Transverse colon (tissue), 4 donors: Measurements from ENCODE around the gene DLL1. TPM values are rescaled to one million over a fixed set of nuclear protein-coding genes. Genes with fewer than 3 reads are reported as not detected.

Source experiments
- DNase-seq: peaks from one replicate; pipeline ENCODE4 v3.0.0-alpha.2; 2019
- H3K27ac ChIP-seq, 4 donors: fragments of 200-600 bp; sonication (generic); 2 replicates each; pipeline ENCODE4 v1.5.1; 2016 to 2018; ENCODE audit warnings: inconsistent platforms in 4 of 4
- H3K27me3 ChIP-seq: fragments of 200-600 bp; sonication (generic); 2 replicates; pipeline ENCODE4 v1.5.1; 2017; ENCODE audit warnings: inconsistent platforms
- H3K36me3 ChIP-seq, 4 donors: fragments of 200-600 bp; sonication (generic); 2 replicates each; pipeline ENCODE4 v1.5.1; 2017 to 2019; ENCODE audit warnings: inconsistent platforms in 4 of 4
- H3K4me1 ChIP-seq, 4 donors: fragments of 200-600 bp; sonication (generic); 2 replicates each; pipeline ENCODE4 v1.5.1; 2017 to 2020; ENCODE audit warnings: inconsistent platforms in 4 of 4
- H3K4me3 ChIP-seq, 4 donors: fragments of 200-600 bp; sonication (generic); 1 replicate in 1 of 4; 2 replicates in 3 of 4; pipeline versions ENCODE4 v1.5.1 to v1.6.1; 2017 to 2019; ENCODE audit warnings: inconsistent platforms in 4 of 4
- H3K9me3 ChIP-seq, 2 donors: fragments of 200-600 bp; sonication (generic); 2 replicates each; pipeline ENCODE4 v1.5.1; 2017 to 2019; ENCODE audit warnings: inconsistent platforms in 2 of 2
- EP300 ChIP-seq: sonication (generic); formaldehyde crosslinking; IDR thresholded peaks from one replicate; pipeline ENCODE4 v1.6.1; 2017; ENCODE audit warnings: antibody characterized with exemption, low read depth
- POLR2A ChIP-seq: fragments of 450-650 bp; IDR thresholded peaks from one replicate; pipeline ENCODE4 v1.6.1; 2016; ENCODE audit warnings: antibody characterized with exemption, mild to moderate bottlenecking, moderate library complexity
- POLR2AphosphoS5 ChIP-seq, 3 donors: sonication (generic); formaldehyde crosslinking; IDR thresholded peaks; one replicate each; pipeline ENCODE4 v1.6.1; 2016; ENCODE audit warnings: antibody characterized with exemption in 3 of 3
- WGBS, 2 donors: methylation state at CpG; one replicate each; pipeline ENCODE4 v1.1.5; 2018; ENCODE audit warnings: low coverage in 1 of 2; 5-methylcytosine and 5-hydroxymethylcytosine counted together
- in situ Hi-C, 4 donors: fragments of 200-750 bp; cut with MboI; loops; one replicate each; pipeline versions ENCODE4 v1.15.0 to v1.15.1; 2017; ENCODE audit warnings: low sequenced_read_pairs in 3 of 4, low pct_ligation_motif_present in 1 of 4, low pct_unique_long_range_greater_than_20kb in 1 of 4
- intact Hi-C: fragments of 100-400 bp; cut with DNase I; formaldehyde crosslinking; loops from one replicate; pipeline ENCODE4 v1.15.1; 2023; ENCODE audit warnings: low total_unique reads
- total RNA-seq, 4 donors: library from RNA; depleted of rRNA; stranded (reverse); fragments of >200 nt; gene quantifications; one replicate each; pipeline ENCODE4 v1.1.0, GENCODE V29; 2016
- TF ChIP-seq, protein P1 (sequence below), 5 experiments: fragments of 200-600 bp in 3 of 5; fragments of 450-650 bp in 2 of 5; sonication (generic) in 3 of 5; IDR thresholded peaks; 1 replicate in 2 of 5; 2 replicates in 3 of 5; pipeline ENCODE4 v1.5.1; 2016 to 2017; ENCODE audit warnings: antibody characterized with exemption in 5 of 5, inconsistent platforms in 3 of 5, mild to moderate bottlenecking in 2 of 5, moderate library complexity in 1 of 5

DLL1 gene
- total RNA-seq, 4 donors from 2014 or later = 15.0 to 46.2 (median 25.9) TPM

DNA sequence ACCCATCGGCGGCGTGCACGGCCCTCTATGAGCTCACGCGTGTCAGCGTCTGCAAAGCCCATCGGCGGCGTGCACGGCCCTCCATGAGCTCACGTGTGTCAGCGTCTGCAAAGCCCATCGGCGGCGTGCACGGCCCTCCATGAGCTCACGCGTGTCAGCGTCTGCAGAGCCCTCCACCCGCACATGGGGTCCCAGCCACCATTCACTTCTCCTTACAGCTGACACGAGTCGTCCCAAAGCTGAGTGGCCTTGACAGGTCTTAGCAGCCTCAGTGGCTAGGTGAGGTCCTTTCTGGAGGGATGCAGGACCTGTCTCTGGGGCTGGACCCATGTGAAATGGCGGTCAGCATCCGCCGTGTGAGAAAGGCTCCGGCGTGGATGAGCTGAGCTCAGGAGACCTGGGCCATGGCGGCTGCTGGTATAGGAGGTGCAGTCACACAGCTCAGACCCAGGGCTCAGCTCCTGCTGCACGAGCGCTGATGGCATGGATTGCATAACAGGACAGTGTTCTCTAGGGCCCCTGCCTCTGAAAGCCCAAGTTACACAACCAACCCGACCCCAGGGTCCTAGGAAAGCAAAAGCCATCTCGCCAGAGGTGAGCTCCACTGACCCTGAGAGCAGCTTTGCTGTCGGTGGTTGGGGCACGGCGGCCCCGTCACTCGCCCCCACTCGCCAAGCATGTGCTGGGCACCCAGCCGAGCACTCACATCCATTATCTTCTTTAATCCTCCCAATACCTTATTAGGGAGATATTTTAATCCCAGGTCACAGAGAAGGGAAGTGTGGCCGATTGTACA lies 38.9 kb downstream of the DLL1 start:
- in situ Hi-C loops (no loop called here), intact Hi-C loops (no loop called here)
- WGBS, 2 donors = 95 to 96% methylated on average over 11 to 41 of the region's 41 CpGs

DNA sequence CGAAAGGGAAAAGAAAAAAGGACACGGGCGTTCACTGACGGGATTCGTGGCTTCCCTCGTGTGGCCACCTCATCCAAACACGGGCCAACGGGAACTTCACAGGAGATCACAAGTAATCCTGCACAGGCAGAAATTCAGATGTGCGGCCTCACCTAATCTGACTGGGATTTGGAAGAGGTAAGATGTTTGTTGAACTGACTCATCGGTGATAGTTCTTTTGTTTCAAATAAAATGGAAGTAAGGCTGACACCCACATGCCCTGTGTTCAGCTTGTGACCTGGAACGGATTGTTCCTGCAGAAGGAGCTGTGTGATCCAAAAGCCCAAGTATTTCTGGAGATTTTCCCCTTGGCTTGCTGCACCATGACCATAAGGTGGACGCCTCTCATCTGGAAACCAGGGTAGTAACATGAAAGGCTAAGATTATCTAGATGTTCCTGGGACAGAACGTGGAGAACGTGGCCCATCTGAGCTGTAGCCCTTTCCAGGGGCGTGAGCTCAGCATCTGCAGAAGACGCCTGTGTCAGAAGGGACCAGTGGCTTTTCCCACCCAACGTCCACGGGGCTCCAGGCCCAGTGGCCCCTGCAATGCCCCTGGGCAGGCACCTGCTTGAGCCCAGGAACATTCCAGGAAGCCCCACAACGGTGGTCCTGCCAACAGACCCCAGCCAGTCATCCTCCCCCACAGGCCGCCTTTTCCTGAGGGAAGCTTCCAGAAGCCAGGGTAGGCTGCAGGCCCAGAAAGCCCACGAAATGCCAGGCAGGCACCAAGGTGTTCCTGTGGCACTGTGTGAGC lies 39.7 kb downstream of the DLL1 start:
- H3K9me3 ChIP-seq = no peaks in the 10 kb centered on the region

More for the DNA sequence above, 38.9 kb downstream of the DLL1 start:
- no peaks in the 10 kb centered on the region for H3K36me3 ChIP-seq
- TF ChIP-seq, protein P1, sequence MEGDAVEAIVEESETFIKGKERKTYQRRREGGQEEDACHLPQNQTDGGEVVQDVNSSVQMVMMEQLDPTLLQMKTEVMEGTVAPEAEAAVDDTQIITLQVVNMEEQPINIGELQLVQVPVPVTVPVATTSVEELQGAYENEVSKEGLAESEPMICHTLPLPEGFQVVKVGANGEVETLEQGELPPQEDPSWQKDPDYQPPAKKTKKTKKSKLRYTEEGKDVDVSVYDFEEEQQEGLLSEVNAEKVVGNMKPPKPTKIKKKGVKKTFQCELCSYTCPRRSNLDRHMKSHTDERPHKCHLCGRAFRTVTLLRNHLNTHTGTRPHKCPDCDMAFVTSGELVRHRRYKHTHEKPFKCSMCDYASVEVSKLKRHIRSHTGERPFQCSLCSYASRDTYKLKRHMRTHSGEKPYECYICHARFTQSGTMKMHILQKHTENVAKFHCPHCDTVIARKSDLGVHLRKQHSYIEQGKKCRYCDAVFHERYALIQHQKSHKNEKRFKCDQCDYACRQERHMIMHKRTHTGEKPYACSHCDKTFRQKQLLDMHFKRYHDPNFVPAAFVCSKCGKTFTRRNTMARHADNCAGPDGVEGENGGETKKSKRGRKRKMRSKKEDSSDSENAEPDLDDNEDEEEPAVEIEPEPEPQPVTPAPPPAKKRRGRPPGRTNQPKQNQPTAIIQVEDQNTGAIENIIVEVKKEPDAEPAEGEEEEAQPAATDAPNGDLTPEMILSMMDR (IDR thresholded peaks at IDR 0.05) = no peak
- TF ChIP-seq EP300 = no peak
- TF ChIP-seq POLR2A = no peak
- no peak for TF ChIP-seq POLR2AphosphoS5 (IDR thresholded peaks at IDR 0.05)
- peaks cover 4% of the 10 kb centered on the region for H3K27me3 ChIP-seq
- no peak for DNase-seq
- H3K27ac ChIP-seq = no peak overlapping the region
- no peaks in the 10 kb centered on the region for H3K9me3 ChIP-seq
- no peak overlapping the region for H3K4me3 ChIP-seq
- H3K4me1 ChIP-seq = no peaks in the 10 kb centered on the region

DNA sequence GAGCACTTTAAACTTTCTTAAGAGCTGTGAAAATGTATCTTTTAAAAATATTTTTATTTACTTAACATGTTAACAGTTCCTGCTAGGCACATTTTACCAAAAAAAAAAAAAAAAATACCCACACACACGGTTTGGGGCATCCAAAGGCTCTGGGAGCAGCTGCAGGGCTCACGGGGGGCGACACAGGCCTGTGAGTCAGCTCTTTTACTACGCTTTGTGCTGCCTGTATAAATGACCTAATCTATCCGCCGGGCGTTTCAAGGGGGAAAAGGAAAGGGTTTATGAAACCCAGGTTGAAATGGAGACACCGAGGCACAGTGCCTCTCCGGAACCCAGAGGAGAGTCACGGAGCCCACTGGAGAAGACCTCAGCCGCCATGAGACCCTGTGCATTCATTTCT lies 40.4 kb downstream of the DLL1 start:
- H3K9me3 ChIP-seq = no peaks in the 10 kb centered on the region
- H3K4me3 ChIP-seq = no peak overlapping the region
- intact Hi-C loops = no loop called here
- no peaks in the 10 kb centered on the region for H3K4me1 ChIP-seq
- 77 to 83% methylated on average over 4 to 11 of the region's 11 CpGs for WGBS, 2 donors
- H3K27me3 ChIP-seq = peaks cover 4% of the 10 kb centered on the region
- TF ChIP-seq POLR2AphosphoS5 (IDR thresholded peaks at IDR 0.05) (no peak), EP300 (no peak), POLR2A (no peak)
- TF ChIP-seq, protein P1 (IDR thresholded peaks at IDR 0.05) = no peak
- in situ Hi-C loops = no loop called here
- no peaks in the 10 kb centered on the region for H3K36me3 ChIP-seq
- H3K27ac ChIP-seq = no peak overlapping the region
- no peak for DNase-seq

More for the DNA sequence above, 39.7 kb downstream of the DLL1 start:
- Histone ChIP-seq H3K36me3 (no peaks in the 10 kb centered on the region), H3K4me3 (no peak overlapping the region), H3K27ac (no peak overlapping the region), H3K4me1 (no peaks in the 10 kb centered on the region), H3K27me3 (peaks cover 4% of the 10 kb centered on the region)
- DNase-seq = no peak
- TF ChIP-seq POLR2AphosphoS5 (IDR thresholded peaks at IDR 0.05) (no peak), EP300 (no peak), POLR2A (no peak)
- TF ChIP-seq, protein P1 (IDR thresholded peaks at IDR 0.05) = no peak
- in situ Hi-C loops = no loop called here
- intact Hi-C loops = no loop called here
- WGBS, 2 donors = 84 to 88% methylated on average over 4 to 21 of the region's 21 CpGs

DNA sequence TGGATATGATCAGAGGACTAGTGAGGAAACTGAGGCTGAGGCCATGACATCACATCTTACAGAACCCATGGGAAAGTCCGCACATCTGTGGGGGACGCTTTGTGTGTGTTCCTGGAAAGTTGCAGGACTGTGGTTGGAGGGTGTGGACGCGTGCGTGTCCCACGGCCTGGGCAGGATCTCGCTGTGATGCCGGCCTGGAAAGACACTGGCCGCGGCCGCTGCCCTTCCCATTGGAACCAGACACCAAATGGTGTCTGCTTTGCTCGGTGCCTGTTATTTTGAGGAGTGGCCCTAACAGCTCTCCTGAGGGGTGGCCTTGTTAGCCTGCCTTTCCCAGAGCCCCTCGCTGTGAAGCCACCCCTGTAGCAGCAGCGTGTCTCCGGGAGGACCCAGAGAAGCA lies 41.1 kb downstream of the DLL1 start:
- DNase-seq = no peak
- WGBS, 2 donors = 97 to 100% methylated on average over 2 to 15 of the region's 15 CpGs
- no peaks in the 10 kb centered on the region for H3K9me3 ChIP-seq
- in situ Hi-C loops (no loop called here), intact Hi-C loops (no loop called here)
- no peak for TF ChIP-seq EP300
- TF ChIP-seq, protein P1 (IDR thresholded peaks at IDR 0.05) = no peak
- TF ChIP-seq POLR2AphosphoS5 (IDR thresholded peaks at IDR 0.05) = no peak
- TF ChIP-seq POLR2A = no peak
- no peaks in the 10 kb centered on the region for H3K4me1 ChIP-seq
- H3K36me3 ChIP-seq = no peaks in the 10 kb centered on the region
- no peak overlapping the region for H3K27ac ChIP-seq
- no peak overlapping the region for H3K4me3 ChIP-seq
- H3K27me3 ChIP-seq = peaks cover 4% of the 10 kb centered on the region
